Sigmoid colon (tissue), 4 donors: Measurements from ENCODE around the gene OAS1.

Source experiments
- CTCF ChIP-seq, 4 experiments: fragments of 450-650 bp in 3 of 4; fragments of 200-600 bp in 1 of 4; IDR thresholded peaks; one replicate each; pipeline ENCODE4 v1.5.1; 2016 to 2019; ENCODE audit warnings: antibody characterized with exemption in 4 of 4, mild to moderate bottlenecking in 3 of 4, moderate library complexity in 2 of 4
- EP300 ChIP-seq, 4 donors: sonication (generic); formaldehyde crosslinking; IDR thresholded peaks; one replicate each; pipeline ENCODE4 v1.6.1; 2017; ENCODE audit warnings: antibody characterized with exemption in 4 of 4
- POLR2A ChIP-seq, 2 donors: fragments of 450-650 bp; IDR thresholded peaks; one replicate each; pipeline ENCODE4 v1.6.1; 2016; ENCODE audit warnings: antibody characterized with exemption in 2 of 2, mild to moderate bottlenecking in 2 of 2, moderate library complexity in 2 of 2
- POLR2AphosphoS5 ChIP-seq, 4 donors: sonication (generic); formaldehyde crosslinking; IDR thresholded peaks; one replicate each; pipeline ENCODE4 v1.6.1; 2017; ENCODE audit warnings: antibody characterized with exemption in 4 of 4

- TF ChIP-seq CTCF (IDR thresholded peaks at IDR 0.05) (no peak), POLR2A (IDR thresholded peaks at IDR 0.05) (no peak), POLR2AphosphoS5 (IDR thresholded peaks at IDR 0.05) (no peak), EP300 (IDR thresholded peaks at IDR 0.05) (no peak)
These were observed 38.8 kb downstream of the OAS1 start for GRCh38 chr12:112945515-112945914.
